ENCODE results near the gene TCEANC2.

Gene TCEANC2

GRCh38 chr1:54151013-54151412 lies 97.6 kb downstream of the TCEANC2 start:
- Histone ChIP-seq H3F3A (ENCODE audit: control insufficient read depth, insufficient read depth) (no peaks in the 10 kb centered on the region), H3K36me3 (ENCODE audit: control insufficient read depth, low read length) (no peaks in the 10 kb centered on the region), H3K4me3 (ENCODE audit: low read length) (no peak overlapping the region), H3K9me3 (ENCODE audit: control insufficient read depth, insufficient read depth, low read length) (no peaks in the 10 kb centered on the region), H3K27ac (ENCODE audit: low read depth, low read length) (no peak overlapping the region), H3K9me2 (replicated peaks; ENCODE audit: control insufficient read depth, low read length) (no peaks in the 10 kb centered on the region), H3K4me2 (ENCODE audit: low read length) (no peak overlapping the region), H3K79me2 (ENCODE audit: control insufficient read depth, low read length) (no peaks in the 10 kb centered on the region), H4K20me1 (ENCODE audit: control insufficient read depth, insufficient read depth, low read depth, low read length) (no peaks in the 10 kb centered on the region), H3K4me1 (ENCODE audit: control insufficient read depth, low read length) (no peaks in the 10 kb centered on the region), H3K27me3 (ENCODE audit: control insufficient read depth, low read length) (no peaks in the 10 kb centered on the region)
- no peak for TF ChIP-seq CTCF (IDR thresholded peaks at IDR 0.05; ENCODE audit: low read depth, low read length, poor library complexity, severe bottlenecking)
- no peak for TF ChIP-seq EZH2phosphoT487 (IDR thresholded peaks at IDR 0.05; ENCODE audit: borderline replicate concordance, low read length)

- no peaks in the 10 kb centered on the region for H3K9me2 ChIP-seq (replicated peaks; ENCODE audit: control insufficient read depth, low read length)
- H3K79me2 ChIP-seq (ENCODE audit: control insufficient read depth, low read length) = no peaks in the 10 kb centered on the region
- H3K9me3 ChIP-seq (ENCODE audit: control insufficient read depth, insufficient read depth, low read length) = no peaks in the 10 kb centered on the region
- H4K20me1 ChIP-seq (ENCODE audit: control insufficient read depth, insufficient read depth, low read depth, low read length) = no peaks in the 10 kb centered on the region
- no peak within 1 kb of the TSS for H3K4me3 ChIP-seq (ENCODE audit: low read length)
- H3K4me2 ChIP-seq (ENCODE audit: low read length) = no peak within 1 kb of the TSS
- TF ChIP-seq EZH2phosphoT487 (IDR thresholded peaks at IDR 0.05; ENCODE audit: borderline replicate concordance, low read length) = no peak
- no peak for TF ChIP-seq CTCF (IDR thresholded peaks at IDR 0.05; ENCODE audit: low read depth, low read length, poor library complexity, severe bottlenecking)
- H3K27me3 ChIP-seq (ENCODE audit: control insufficient read depth, low read length) = no peaks in the 10 kb centered on the region
- H3F3A ChIP-seq (ENCODE audit: control insufficient read depth, insufficient read depth) = no peaks in the 10 kb centered on the region
- H3K27ac ChIP-seq (ENCODE audit: low read depth, low read length) = no peak within 1 kb of the TSS
- no peaks in the 10 kb centered on the region for H3K4me1 ChIP-seq (ENCODE audit: control insufficient read depth, low read length)
- H3K36me3 ChIP-seq (ENCODE audit: control insufficient read depth, low read length) = no peaks in the 10 kb centered on the region
Measured at GRCh38 chr1:54152696-54153095, 99.3 kb downstream of the TCEANC2 start, which contains the start of gene CDCP2. CDCP2 (minus strand) TSS chr1:54153000; CDS start chr1:54152922, 78 bp downstream.

- Histone ChIP-seq H3K27ac (ENCODE audit: low read depth, low read length) (no peak overlapping the region), H3K79me2 (ENCODE audit: control insufficient read depth, low read length) (no peaks in the 10 kb centered on the region), H3K36me3 (ENCODE audit: control insufficient read depth, low read length) (no peaks in the 10 kb centered on the region), H3K9me2 (replicated peaks; ENCODE audit: control insufficient read depth, low read length) (no peaks in the 10 kb centered on the region), H3K9me3 (ENCODE audit: control insufficient read depth, insufficient read depth, low read length) (no peaks in the 10 kb centered on the region), H4K20me1 (ENCODE audit: control insufficient read depth, insufficient read depth, low read depth, low read length) (no peaks in the 10 kb centered on the region), H3K4me3 (ENCODE audit: low read length) (no peak overlapping the region), H3K4me1 (ENCODE audit: control insufficient read depth, low read length) (no peaks in the 10 kb centered on the region), H3K4me2 (ENCODE audit: low read length) (no peak overlapping the region), H3K27me3 (ENCODE audit: control insufficient read depth, low read length) (no peaks in the 10 kb centered on the region), H3F3A (ENCODE audit: control insufficient read depth, insufficient read depth) (no peaks in the 10 kb centered on the region)
- TF ChIP-seq EZH2phosphoT487 (IDR thresholded peaks at IDR 0.05; ENCODE audit: borderline replicate concordance, low read length) (no peak), CTCF (IDR thresholded peaks at IDR 0.05; ENCODE audit: low read depth, low read length, poor library complexity, severe bottlenecking) (no peak)
Measured at GRCh38 chr1:54153535-54154439, 100.4 kb downstream of the TCEANC2 start.

Data from DOHH2 (cell line).